Activated CD4-positive, CD25-positive, alpha-beta regulatory T cell treated with anti-CD3 and anti-CD28 coated beads, Interleukin-2, amount 50 U/mL, for 72 hours (primary cell): Measurements from ENCODE around the gene DCXR.

Experiments used
- DNase-seq: peaks from one replicate; pipeline ENCODE4 v3.0.0; 2021

DCXR gene

DNA sequence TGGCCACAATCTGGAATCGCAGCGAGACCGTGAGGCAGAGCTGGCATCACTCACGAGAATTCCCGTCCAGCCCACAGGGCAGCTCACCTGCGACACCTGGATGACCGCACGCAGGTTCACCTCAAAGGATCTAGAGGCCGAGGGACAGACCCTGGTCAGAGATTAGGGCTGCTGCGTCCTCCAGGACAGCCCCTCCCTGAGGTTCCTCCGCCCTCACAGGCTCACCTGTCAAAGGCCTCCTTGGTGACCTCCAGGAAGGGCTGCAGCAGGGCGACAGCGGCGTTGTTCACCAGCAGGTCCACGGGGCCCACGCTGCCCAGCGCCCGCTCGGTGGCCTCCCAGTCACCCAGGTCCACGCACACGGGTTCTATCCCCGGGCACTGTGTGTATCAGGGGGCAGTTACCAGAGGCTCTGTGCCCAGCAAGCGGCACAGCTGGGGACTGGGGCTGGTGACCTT, 834 bp downstream of the DCXR start:
- no peak for DNase-seq

DNA sequence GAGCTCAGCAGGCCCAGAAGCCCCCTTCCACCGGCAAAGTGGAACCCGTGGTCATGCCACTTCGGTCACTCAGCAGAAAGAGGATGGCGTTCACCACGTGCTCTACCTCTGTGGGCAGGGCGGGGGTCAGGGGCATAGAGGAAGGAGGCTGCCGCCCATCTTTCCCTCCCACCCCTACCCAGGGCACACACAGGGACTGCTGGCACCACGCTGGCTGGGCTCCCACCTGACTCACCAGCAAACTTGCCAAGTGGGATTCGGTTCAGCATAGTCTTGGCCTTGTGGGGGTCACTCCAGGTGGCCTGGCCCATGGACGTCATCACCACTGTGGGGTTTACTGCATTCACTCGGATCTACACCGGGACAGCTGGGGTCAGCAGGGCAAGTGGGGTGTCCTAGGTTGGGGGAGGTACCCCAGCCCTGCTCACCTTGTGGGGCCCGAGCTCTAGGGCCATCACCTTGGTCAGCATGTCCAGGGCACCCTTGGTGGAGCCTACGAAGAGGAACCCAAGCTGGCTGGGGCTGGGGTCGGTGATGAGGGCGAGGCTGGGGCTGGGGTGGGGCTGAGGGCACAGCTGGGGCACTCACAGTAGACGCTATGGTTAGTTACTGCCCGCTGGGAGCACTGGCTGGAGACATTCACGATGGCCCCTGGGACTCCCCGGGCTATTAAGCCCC, 1.4 kb downstream of the DCXR start:
- no peak for DNase-seq

DNA sequence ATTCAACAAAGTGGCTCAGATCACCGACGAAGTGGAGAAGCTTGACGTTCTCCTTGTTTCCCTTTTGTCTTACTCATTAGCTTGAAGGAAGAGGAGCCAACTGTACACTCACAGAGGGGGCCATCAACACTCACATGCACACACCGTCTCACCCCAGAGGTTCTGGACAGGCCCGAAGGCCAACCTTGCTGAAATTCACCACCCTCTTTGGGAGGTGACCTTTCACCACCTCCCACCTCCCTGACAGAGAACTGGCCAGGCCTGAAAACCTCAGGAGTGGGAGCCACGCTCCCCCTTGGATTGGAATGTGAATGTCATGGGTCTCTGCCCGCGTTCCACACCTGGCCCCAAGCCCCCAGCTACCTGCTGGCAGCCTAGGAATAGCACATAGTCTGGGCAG, 2.0 kb downstream of the DCXR start:
- no peak for DNase-seq

DNA sequence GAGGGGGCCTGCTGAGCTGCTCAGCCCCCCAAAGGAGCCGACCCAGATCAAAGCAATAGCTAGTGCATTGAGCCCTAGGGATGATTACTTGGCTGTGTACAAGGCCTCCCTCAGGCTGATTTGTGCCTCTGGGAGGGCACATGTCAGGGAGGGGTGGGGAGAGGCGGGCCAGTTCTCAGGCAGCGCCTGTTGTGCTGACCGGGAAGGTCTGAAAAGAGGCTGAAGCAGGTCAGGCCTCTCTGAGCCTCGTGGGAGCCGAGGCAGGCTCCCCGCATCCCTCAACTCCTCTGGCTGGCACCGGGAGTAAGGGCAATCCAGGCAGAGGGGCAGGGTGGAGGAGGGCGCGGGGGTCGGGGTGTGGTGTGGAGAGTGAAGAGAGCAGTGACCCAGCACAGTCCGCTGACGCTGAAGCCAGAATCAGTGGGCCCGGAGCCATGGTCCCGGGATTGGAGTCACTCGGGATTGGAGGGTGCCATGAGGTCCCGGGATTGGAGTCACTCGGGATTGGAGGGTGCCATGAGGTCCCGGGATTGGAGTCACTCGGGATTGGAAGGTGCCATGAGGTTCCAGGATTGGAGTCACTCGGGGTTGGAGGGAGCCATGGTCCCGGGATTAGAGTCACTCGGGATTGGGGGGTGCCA, 3.0 kb downstream of the DCXR start:
- no peak for DNase-seq

DNA sequence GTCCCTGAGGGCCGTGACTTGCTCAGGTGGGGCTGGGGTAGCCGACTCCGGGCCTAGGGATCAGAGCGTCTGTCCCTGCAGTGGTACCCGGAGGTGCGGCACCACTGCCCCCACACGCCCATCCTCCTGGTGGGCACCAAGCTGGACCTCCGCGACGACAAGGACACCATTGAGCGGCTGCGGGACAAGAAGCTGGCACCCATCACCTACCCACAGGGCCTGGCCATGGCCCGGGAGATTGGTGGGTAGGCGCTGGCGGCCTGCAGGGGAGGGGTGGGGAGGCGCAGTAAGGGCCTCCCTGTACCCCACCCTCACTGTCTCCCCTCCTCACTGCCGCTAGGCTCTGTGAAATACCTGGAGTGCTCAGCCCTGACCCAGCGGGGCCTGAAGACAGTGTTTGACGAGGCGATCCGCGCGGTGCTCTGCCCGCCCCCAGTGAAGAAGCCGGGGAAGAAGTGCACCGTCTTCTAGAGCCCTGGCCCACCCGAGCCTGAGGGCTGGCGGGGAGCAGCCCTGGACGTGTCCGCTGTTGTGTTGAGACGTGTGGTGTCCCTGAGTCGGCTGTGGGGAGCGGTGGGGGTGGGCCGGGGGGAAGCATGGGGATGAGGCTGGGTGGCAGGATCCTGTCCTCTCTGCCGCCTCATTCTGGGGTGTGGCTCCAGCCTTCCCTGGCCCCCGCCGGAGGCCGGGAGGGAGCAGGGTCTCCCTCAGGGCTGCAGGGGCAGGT, 4.0 kb downstream of the DCXR start:
- no peak for DNase-seq

DNA sequence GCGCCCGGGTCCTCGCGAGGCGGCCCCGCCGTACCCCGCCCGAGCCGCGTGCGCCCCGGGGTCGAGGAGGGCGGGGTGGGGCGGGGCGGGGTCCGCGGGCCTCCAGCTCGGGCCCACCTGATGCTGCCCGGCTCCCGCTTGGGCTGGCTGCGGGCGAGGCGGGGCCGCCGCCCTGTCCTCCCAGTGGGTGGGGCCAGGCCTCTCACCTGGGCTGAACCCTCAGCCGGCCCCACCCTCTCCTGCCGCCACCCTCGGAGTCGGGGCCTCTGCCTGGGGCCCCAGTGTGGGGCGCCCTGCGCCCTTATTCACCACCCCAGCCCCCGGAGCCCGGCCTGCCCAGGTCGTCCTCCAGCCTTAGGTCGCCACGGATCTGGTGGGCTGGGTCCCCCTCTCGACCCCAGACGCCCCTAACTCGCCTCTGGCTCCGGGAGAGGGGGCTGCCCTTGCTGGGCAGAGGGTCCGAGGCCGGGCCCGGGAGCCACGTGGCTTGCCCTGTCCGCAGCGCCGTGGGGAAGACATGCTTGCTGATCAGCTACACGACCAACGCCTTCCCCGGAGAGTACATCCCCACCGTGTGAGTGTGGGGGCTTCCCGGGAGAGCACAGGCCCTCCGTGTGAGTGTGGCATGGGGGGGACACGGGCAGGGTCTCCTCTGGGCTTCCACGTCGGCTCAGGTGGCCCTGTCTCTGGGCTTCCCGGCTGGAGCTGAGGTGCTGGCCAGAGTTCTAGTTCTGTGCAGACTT, 5.4 kb downstream of the DCXR start:
- DNase-seq, result no peak

DNA sequence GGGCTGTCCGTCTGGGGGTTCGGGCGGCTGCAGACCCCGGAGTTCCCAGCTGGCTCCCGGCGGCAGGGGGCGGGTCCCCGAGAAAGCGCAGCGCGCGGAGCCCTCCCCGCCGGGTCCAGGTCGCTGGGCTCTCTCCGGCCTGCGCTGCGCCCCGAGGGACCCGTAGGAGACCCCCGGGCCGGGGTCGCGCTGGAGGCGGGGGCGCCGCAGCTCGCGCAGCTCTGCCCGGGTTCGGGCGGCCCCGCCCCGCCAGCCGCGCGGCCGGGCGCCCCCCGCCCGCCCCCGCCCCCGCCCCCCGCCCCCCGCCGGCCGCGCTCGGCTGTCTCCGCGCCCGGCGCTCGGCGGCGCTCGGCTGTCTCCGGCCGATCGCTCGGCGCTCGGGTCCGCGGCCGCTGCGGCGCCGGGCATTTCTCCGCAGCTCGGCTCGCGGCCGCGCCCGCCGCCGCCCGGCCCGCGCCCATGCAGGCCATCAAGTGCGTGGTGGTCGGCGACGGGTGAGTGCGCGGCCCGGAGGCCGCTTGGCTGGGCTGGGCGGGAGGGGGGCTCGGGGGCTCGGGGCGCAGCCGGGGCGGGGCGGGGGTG, 6.1 kb downstream of the DCXR start, which contains the start of gene RAC3:
Gene RAC3, plus strand, starts transcription at position 376 of the 582 bp plus-strand sequence. Its CDS starts 84 bp downstream, at position 460.
- DNase-seq, result no peak

DNA sequence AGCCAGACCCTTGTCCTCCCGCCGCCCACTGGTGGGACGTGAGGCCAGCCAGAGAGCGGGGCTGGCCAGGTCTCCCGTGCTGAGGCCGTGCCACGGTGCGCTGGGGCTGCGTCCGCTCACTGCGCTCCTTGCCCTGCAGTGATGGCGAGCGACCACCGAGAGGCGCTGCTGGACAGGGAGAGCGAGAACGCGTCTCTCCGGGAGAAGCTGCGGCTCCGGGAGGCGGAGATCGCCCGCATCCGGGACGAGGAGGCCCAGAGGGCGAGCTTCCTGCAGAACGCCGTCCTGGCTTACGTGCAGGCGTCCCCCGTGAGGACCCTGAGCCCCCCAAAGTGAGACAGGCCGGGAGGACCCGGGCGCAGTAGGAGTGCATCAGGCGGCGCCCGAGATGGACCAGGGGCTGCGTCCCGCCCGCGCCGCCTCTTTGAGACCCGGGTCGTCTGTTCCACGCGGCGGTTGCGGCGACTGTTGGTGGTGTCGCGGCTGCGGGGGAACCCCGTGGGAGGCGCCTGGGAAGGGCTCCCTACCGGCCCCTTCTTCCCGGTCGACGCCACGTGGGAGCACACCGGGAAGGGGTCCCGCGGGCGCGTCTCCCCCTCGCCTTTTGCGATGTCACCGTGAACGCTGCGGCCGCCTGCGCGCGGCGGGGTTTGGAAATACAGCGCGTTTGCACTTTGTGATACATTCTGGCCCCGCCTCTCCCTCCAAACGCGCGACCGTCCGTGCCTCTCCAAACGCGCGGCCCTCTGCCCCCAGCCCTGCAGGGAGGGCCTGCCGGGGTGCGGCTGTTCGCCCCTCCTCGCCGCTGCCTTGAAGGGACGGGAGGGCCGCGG, 6.8 kb downstream of the DCXR start:
- peak; percentile 86 for DNase-seq

DNA sequence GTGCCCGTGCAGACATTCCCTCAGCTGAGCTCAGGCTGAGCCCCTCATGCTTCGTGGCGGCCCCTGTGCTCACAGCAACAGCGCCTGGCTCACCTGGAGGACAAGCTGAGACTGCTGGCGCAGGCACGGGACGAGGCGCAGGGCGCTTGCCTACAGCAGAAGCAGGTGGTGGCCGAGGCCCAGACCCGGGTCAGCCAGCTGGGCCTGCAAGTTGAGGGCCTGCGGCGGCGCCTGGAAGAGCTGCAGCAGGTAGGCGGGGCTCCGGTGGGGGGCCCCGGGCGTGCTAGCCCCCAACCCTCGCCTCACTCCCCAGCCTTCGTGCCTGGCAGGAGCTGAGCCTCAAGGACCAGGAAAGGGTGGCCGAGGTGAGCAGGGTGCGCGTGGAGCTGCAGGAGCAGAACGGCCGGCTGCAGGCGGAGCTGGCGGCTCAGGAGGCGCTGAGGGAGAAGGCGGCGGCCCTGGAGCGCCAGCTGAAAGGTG, 7.5 kb downstream of the DCXR start:
- no peak for DNase-seq

DNA sequence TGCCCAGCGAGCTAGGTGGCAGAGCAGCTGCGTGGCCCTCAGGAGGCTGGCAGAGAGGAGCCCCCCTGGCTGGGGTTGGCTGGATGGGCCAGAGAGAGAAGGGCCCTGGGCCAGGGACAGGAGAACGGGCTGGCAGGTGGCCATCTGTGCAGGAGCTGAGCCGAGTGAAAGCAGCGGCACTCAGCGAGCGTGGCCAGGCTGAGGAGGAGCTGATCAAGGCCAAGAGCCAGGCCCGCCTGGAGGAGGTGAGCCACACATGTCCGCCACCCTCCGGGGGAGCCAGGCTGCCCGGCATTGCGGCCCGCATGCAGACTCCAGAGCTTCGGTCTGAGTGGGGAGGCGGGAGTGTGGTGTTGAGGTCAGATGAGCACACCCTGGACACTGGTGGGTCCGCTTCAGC, 8.1 kb downstream of the DCXR start:
- no peak for DNase-seq

DNA sequence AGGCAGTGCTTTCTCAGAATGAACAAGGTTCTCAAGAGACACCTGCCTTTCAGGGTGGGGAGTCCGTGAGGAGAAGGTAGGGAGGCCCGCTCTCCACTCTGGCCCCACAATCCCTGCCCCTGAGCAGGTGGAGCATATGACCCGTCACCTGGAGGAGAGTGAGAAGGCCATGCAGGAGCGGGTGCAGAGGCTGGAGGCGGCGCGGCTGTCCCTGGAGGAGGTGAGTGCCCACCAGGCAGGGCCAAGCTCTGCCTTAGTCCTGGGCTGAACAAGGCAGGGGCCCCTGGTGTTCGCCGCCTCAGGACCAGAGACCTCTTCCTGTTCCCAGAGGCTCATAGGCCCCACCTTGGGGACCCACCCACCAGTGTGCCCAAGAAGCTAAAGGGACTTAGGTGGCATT, 8.5 kb downstream of the DCXR start:
- no peak for DNase-seq

DNA sequence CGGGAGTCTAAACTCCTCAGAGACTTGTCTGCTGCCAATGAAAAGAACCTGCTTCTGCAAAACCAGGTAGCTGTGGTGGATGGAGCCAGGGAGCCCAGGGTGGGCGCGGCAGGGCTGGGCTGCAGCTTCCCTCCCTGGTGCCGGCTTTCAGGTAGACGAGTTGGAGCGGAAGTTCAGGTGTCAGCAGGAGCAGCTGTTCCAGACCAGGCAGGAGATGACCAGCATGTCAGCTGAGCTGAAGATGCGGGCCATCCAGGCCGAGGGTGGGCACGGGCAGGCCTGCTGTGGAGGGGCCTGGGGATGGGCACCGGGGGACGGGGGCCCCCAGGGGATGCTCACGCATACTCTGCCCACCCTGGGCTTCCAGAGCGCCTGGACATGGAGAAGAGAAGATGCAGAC, 9.3 kb downstream of the DCXR start:
- DNase-seq, result no peak

DNA sequence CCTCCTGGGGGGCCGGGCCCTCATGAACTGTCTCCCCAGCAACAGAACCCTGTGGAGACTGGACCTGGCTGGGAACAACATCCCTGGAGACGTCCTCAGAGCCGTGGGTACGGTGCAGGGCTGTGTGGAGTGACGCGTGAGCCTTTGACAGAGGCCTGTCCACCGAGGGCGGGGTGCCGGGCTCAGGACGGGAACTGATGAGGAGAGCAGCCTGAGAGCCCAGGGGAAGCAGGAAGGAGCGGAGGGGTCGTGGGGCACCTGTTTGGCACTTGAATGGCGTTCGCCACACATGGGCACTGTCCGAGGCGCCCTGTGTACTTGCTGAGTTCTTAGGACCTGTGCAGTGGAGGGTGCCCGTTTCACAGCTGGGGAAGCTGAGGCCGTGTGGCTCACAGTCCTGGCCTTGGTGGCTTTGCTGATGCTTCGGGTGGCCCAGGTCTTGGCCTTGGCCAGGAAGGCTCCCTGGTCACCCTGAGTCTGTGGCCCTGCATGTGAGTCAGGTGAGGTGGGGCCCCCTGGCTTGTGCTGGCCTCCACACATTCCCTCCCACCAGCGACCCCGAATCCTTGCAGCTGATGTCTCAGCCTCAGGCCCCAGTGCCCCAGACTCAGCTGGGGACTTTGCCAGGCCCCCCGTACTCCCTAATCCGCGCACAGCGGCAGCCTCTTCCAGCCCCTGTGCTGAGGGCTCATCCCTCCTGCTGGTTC, 11.9 kb downstream of the DCXR start:
- DNase-seq, result no peak

DNA sequence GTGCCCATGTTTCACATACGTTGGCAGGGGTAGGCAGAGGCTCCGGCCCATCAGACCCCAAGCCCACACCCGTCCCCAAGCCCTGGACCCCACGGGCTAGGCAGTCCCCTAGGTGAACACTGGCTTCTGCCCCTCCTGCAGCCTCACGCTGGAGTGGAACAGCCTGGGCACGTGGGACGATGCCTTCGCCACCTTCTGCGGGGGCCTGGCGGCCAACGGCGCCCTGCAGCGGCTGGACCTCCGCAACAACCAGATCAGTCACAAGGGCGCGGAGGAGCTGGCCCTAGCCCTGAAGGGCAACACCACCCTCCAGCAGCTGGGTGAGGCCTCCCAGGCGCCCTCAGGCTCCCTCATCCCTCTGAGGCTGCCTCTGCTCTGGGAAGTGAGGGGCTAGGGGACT, 12.6 kb downstream of the DCXR start:
- DNase-seq, result no peak

DNA sequence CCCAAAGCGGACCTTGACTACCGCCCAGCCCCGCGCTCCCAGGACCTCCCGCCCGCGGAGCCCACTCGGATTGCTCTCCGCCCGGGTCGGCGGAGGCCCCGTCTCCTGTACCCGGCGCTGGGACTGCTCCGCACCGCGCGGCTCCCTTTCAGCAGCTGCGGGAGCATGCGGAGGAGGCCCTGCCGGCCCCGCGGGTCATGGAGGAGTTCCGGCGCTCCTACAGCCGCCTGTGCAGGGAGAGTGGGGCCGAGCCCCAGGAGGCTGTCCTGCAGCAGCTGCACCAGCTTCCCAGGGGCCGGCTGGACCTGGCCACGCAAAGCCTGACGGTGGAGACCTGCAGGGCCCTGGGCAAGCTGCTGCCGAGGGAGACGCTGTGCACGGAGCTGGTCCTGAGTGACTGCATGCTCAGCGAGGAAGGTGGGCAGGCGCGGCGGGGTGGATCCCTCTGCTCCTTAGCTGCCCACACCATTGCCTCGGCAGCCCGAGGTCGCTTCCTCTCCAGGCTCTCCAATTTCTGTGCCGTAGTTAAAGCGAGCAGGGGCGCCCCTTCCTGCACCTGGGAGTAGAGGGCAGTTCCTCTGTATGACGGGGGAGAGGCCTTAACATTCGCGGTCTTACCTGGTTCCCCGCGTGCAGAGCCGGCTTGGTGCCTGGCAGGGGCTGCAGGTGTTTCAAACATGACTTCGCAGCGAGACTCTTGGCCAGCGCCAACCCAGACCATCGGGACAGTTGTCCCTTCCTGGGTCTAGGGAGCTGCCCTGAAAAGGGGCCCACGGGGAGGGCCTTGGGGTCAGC, 13.9 kb downstream of the DCXR start:
- DNase-seq, result no peak

DNA sequence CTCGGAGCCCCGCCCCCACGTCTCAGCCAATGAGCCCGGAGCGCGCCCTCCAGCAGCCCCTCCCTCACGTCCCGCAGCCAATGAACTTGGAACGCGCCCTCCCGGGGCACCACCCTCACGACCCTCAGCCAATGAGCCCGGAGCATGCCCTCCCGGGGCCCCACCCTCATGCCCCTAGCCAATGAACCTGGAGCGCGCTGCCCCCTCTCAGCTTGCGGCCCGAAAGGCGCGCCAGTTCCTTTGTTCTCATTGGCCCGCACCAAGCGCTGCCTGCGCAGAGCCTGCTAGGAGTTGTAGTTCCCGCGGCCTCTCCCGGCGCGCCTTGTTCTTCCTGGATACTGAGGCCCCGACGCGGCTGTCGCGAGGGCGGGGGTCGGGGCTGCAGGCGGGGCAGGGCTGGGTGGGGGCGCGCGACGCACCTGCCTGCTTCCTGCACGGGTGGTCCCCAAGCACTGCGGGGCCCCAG, 14.5 kb downstream of the DCXR start, which contains the start of gene LRRC45:
Gene LRRC45, plus strand, starts transcription at position 325 of the 466 bp plus-strand sequence. CDS start 339 bp downstream, outside the sequence.
- DNase-seq, result peak; percentile 100

DNA sequence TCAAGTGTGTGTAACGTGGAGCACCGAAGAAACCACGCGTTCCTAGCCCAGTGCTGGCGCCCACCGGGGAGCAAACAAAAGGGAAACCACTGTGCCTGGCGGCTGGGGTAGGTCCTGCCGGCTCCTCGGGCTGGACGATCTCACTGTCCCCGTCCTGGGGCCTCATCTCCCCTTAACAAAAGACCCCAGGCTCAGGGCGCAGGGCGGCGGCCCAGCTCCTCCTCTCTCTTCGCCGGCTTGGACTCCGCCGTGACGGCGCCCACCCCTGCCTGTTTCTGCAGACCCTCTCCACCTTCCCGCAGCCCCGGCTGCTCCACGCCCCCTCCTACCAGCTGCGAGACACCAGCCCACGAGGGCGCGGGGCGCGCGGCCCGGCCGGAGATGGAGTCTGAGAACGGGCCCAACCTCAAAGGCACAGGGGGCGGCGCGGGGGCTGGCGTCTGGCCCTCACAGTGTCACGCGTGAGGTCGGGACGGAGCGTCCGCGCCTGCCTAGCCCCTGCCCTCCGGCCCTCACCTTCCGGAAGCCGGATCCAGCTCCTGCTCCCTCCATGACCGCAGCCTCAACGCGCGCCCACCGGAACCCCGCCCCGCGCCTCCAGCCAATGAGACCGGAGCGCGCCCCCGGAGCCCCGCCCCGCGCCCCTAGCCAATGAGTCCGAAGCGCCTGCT, 15.1 kb downstream of the DCXR start, which contains the start of gene CENPX:
Gene CENPX, minus strand, starts transcription at position 569 of the 671 bp plus-strand sequence. Its CDS starts 17 bp downstream, at position 552.
- DNase-seq, result no peak

DNA sequence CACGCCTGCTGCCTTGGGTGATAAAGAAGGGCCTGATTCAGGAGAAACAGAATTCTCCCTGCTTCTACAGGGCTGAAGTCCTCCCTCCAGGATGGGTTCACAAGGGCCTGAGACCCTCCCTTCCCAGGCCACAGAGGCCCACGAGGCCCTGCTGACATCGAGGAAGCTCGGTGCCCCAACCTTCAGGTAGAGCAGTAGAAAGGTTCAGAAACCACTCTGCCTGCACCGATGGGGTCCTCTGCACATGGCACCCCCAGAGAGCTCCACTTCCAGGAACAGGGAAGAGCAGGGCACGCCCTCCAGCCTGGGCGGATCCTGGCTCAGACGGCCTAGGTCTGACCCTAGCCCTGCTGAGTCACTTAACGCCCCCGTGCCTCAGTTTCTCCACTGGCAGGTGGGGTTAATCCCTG, 15.6 kb downstream of the DCXR start:
- DNase-seq, result no peak
